NCI-H226 (cell line): ENCODE results near the gene IQCB1.
A peak's percentile ranks its signal among the peaks of the same experiment; 100 is the strongest.
"Not testable (repeated sequence)": the region's sequence is repeated elsewhere in the genome, so short reads cannot be mapped to it uniquely, and the experiment has no call there.

Source experiments
- DNase-seq: peaks from one replicate; pipeline ENCODE4 v3.0.0-alpha.2; 2015

Gene IQCB1

GRCh38 chr3:121834671-121835464 is at the start of gene IQCB1, which contains the start of gene EAF2:
TSS of gene IQCB1 (minus strand) at chr3:121835060. CDS start at chr3:121828960, 6,100 bp downstream.
TSS of gene EAF2 (plus strand) at chr3:121835209. CDS start at chr3:121835286, 77 bp downstream.
- peak; percentile 63 for DNase-seq

- peak; percentile 15 for DNase-seq
Measured at GRCh38 chr3:121883507-121883906, 48.6 kb upstream of the IQCB1 start.

GRCh38 chr3:121878411-121878810 is 43.6 kb upstream of the IQCB1 start:
- DNase-seq = no peak

- DNase-seq = no peak
Measured at GRCh38 chr3:121871430-121871829, 36.6 kb upstream of the IQCB1 start.

GRCh38 chr3:121870717-121871116 is 35.9 kb upstream of the IQCB1 start:
- no peak for DNase-seq

- no peak for DNase-seq
Measured at GRCh38 chr3:121869736-121870135, 34.9 kb upstream of the IQCB1 start.

- DNase-seq = no peak
Measured at GRCh38 chr3:121863801-121864200, 28.9 kb upstream of the IQCB1 start.

- DNase-seq = not testable (repeated sequence)
Measured at GRCh38 chr3:121863247-121863646, 28.4 kb upstream of the IQCB1 start.

- DNase-seq = not testable (repeated sequence)
Measured at GRCh38 chr3:121857778-121858177, 22.9 kb upstream of the IQCB1 start.

GRCh38 chr3:121855555-121855954 is 20.7 kb upstream of the IQCB1 start:
- no peak for DNase-seq

- DNase-seq = no peak
Measured at GRCh38 chr3:121852256-121852655, 17.4 kb upstream of the IQCB1 start.

GRCh38 chr3:121844892-121845291 is 10.0 kb upstream of the IQCB1 start:
- DNase-seq = no peak

- DNase-seq = no peak
Measured at GRCh38 chr3:121839962-121840361, 5.1 kb upstream of the IQCB1 start.

- DNase-seq = no peak
Measured at GRCh38 chr3:121836481-121836880, 1.6 kb upstream of the IQCB1 start.

- no peak for DNase-seq
Measured at GRCh38 chr3:121836064-121836463, 1.2 kb upstream of the IQCB1 start.

GRCh38 chr3:121835465-121835801 is 573 bp upstream of the IQCB1 start:
- DNase-seq = no peak

- DNase-seq = no peak
Measured at GRCh38 chr3:121834157-121834670, 646 bp downstream of the IQCB1 start.

- no peak for DNase-seq
Measured at GRCh38 chr3:121822973-121823372, 11.9 kb downstream of the IQCB1 start.

GRCh38 chr3:121821421-121822199 is 13.2 kb downstream of the IQCB1 start:
- no peak for DNase-seq

- no peak for DNase-seq
Measured at GRCh38 chr3:121819236-121819635, 15.6 kb downstream of the IQCB1 start.

- no peak for DNase-seq
Measured at GRCh38 chr3:121818578-121818977, 16.3 kb downstream of the IQCB1 start.

- no peak for DNase-seq
Measured at GRCh38 chr3:121817753-121818152, 17.1 kb downstream of the IQCB1 start.

GRCh38 chr3:121809249-121809648 is 25.6 kb downstream of the IQCB1 start:
- no peak for DNase-seq

GRCh38 chr3:121803771-121804320 is 31.0 kb downstream of the IQCB1 start:
- no peak for DNase-seq
